ENCODE measurements around the gene ARHGAP18.
A peak's percentile ranks its signal among the peaks of the same experiment; 100 is the strongest.

GRCh38 chr6:129644567-129645015, 65.4 kb downstream of the ARHGAP18 start:
- TF ChIP-seq EZH2phosphoT487 (IDR thresholded peaks at IDR 0.05; ENCODE audit: borderline replicate concordance, low read depth) (no peak), CTCF (IDR thresholded peaks at IDR 0.05) (no peak), SMC3 (IDR thresholded peaks at IDR 0.05; ENCODE audit: low read depth, low read length) (no peak), POLR2AphosphoS5 (IDR thresholded peaks at IDR 0.05; ENCODE audit: low read depth, low read length) (no peak), TCF12 (IDR thresholded peaks at IDR 0.05) (peak; percentile 72), EP300 (IDR thresholded peaks at IDR 0.05; ENCODE audit: borderline replicate concordance in 1 of 2, low read depth in 1 of 2, low read length in 1 of 2) (peak in 1 of 2 experiments; percentile 50; a peak in 1 of 4 replicates), RFX5 (IDR thresholded peaks at IDR 0.05; ENCODE audit: low read length) (no peak), GABPA (IDR thresholded peaks at IDR 0.05; ENCODE audit: low read depth) (no peak), NFIC (IDR thresholded peaks at IDR 0.05; ENCODE audit: borderline replicate concordance) (peak; percentile 68; the same call in 1 of the 2 replicates), YY1 (IDR thresholded peaks at IDR 0.05; ENCODE audit: low read depth) (no peak)
- TF ChIP-seq, protein P1, sequence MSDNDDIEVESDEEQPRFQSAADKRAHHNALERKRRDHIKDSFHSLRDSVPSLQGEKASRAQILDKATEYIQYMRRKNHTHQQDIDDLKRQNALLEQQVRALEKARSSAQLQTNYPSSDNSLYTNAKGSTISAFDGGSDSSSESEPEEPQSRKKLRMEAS (IDR thresholded peaks at IDR 0.05; ENCODE audit: low read depth) = peak; percentile 35; the same call in 1 of the 2 replicates

Data from SK-N-SH (cell line).